ELR (cell line): ENCODE measurements around the gene IQGAP1.
A peak's percentile ranks its signal among the peaks of the same experiment; 100 is the strongest.
"Not testable (repeated sequence)": the region's sequence is repeated elsewhere in the genome, so short reads cannot be mapped to it uniquely, and the experiment has no call there.

ENCODE experiments used
- DNase-seq: peaks from one replicate; pipeline ENCODE4 v3.0.0-alpha.2; 2015; ENCODE audit warnings: low read depth

The IQGAP1 gene

GRCh38 chr15:90411176-90411575 lies 23.1 kb downstream of the IQGAP1 start:
- DNase-seq, result no peak

DNA sequence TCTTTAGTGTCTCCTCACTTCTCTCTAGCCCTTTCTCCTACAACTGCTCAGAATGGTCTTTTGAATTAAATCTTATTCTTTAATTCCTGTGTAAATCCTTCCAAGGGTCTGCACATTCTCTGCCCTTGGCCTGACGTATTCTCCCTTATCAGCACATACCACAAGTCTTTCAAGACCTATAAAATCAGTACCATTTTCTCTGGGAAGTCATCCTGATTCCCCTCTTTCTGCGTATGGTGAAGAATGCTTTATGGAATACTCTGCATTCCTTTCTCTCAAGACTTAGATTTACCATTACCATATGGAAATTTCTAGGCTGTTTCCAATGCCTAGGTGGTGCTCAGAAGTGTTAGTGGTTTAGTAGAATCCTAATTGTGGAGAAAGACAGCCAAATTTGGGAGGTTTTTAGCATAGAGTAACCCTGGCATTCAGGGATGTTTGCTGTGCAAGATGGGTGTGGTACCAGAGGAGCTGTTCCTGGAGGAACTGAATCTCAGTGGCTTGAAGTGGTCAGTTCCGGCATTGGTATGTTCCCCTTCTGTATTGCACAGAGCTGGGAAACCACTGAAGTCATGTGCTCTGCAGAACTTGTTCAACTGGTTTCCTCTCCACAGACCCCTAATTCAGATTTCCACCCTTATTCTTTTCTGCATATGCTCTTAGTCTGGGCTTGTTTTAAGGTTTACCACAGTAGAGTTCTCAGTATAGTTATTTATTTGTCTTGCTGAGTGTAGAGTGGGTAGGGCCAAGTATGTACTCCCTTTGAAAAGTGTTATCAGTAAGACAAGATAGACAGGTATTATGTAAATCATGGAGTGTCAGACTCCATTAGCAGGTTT lies 24.5 kb downstream of the IQGAP1 start:
- peak; percentile 60 for DNase-seq

GRCh38 chr15:90413411-90414379 lies 25.7 kb downstream of the IQGAP1 start:
- peak; percentile 74 for DNase-seq

DNA sequence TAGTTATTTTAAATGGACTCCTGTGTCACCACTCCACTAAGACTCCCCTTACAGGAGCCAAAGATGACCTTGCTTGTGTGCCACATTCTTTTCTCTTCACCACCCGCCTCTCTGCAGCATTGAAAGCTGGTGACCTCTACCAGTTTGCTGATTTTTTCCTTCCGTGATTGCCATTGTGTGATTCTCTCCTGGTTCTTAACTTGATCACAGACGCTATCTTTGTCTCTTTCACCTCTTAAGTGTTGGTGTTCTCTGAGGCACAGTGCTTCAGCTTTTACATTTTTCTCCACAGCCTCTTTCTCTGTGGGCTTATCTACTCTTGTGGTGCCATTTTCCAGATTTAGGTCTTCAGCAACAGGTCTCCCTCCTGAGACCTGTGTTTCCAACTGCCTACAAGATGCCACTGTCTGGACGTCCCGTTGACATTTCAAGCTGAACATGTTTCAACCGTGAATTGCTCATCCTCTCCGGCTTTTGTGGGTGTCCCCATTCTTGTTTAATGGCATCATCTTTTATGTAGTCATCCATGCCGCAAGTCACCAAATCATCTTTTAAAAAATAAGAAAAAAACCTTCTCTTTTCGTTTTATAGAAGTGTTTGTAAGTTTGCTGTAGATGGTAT lies 26.5 kb downstream of the IQGAP1 start:
- peak; percentile 92 for DNase-seq

DNA sequence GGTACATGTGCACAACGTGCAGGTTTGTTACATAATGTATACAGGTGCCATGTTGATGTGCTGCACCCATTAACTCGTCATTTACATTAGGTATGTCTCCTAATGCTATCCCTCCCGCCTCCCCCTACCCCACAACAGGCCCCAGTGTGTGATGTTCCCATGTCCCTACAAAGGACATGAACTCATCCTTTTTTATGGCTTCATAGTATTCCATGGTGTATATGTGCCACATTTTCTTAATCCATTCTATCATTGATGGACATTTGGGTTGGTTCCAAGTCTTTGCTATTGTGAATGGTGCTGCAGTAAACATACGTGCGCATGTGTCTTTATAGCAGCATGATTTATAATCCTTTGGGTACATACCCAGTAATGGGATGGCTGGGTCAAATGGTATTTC lies 28.0 kb downstream of the IQGAP1 start:
- DNase-seq, result not testable (repeated sequence)

- no peak for DNase-seq
Observed at GRCh38 chr15:90418627-90419026, 30.6 kb downstream of the IQGAP1 start.

DNA sequence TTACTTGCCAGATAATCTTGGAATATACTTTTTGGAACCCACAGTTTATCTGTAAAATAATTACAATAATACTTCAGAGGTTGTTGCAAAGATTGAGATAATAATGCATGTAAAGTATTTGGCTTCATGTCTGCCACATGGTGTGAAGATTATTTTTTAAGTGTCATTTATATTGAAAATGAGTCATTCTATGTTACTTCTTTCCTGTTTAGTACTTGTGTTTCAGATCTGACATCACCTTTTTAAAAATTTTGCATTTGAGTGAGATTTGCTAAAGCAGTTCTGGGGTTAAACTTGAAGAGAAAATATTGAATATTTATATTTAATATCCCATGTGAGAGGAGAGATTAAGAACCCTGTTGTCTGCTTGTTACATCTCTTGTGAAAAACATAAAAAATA lies 31.2 kb downstream of the IQGAP1 start:
- peak; percentile 57 for DNase-seq

GRCh38 chr15:90419738-90420406 lies 31.8 kb downstream of the IQGAP1 start:
- DNase-seq, result peak; percentile 92

DNA sequence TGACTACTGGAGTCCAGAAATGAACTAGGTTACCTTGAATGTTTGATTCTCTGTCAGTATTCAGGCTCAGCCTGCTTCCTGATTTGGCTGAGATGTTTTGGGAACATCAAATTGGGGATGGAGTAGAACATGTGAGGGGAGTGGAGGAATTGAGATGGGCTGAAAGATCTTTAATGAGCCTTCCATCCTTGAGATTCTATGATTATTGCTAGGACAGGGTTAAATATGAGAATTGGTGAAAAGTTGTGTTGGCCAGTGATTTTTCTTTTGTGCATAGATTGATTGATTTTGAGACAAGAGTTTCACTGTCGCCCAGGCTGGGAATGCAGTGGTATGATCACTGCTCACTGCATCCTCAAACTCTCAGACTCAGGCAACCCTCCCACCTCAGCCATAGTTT lies 32.4 kb downstream of the IQGAP1 start:
- no peak for DNase-seq

DNA sequence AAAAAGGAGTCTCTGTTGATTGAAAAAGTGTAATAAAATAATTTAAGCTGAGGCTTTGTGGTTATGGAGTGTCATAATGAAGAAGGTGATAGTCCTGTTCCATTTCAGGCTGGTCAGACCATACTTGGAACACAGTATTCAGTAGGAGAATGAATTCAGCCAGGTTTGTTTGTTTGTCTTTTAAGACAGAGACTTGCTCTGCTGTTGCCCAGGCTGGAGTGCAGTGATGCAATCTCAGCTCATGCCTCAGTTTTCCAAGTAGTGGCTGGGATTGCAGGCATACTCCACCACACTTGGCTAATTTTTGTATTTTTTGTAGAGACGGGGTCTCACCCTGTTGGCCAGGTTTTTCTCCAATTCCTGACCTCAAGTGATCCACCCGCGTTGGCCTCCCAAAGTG lies 33.5 kb downstream of the IQGAP1 start:
- DNase-seq, result no peak

DNA sequence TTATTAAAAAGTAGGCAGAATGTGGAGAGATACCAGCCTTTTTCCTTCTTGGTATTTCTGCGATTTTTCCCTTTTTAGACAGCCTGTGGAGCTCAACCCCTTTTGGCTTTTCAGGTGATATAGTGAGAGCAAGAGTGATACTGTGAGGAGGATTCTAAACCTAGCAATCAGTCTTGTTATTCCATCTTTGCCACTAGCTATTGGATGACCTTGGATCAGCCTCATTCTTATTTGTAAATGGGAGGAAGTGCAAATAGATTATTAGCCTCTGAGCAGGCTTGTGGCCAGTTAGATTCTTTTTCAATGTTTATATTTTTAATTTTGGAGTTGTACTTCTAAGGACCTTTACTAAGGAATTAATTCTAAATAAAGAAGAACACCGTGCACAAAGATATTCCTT lies 34.0 kb downstream of the IQGAP1 start:
- DNase-seq, result no peak

DNA sequence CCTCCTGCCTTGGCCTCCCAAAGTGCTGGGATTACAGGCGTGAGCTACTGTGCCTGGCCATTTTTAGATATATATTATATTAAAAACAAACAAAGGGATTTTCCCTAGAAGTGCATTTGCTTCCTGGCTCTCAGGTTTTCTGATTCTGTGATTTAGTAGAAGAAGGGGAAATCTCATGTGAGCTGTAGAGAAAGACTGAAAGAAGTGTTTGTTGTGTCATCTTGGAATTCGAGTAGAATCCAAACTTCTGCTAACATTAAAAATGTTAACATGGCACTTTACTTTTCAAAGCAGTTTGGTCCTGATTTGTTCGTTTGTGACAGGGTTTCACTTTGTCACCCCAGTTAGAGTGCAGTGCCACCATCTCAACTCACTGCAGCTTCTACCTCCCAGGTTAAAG lies 34.9 kb downstream of the IQGAP1 start:
- DNase-seq, result no peak

- no peak for DNase-seq
Observed at GRCh38 chr15:90423801-90424319, 35.8 kb downstream of the IQGAP1 start.

DNA sequence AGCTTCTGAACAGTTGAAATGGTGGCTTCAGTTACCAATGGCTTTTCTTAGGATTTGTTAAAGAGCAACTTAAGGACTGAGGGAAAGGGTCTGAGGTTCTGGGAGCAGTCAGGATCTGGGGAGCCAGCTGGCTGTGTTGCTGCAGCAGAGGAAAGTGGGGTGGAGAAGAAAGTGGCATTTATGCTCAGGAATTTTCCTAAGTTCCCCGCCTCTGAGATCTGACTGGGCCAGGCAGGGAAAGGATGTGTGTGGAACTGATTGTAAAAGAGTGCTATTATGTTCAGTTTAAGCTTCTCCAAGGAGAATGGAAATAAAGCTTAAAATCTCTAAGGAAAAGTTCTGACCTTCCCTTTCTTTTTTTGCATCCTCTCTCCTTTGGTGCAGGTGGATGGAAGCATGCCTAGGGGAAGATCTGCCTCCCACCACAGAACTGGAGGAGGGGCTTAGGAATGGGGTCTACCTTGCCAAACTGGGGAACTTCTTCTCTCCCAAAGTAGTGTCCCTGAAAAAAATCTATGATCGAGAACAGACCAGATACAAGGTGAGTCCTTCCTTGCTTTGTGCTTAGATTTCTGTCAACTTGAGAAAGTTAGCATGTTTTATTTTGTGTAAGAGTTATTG lies 37.8 kb downstream of the IQGAP1 start:
- DNase-seq, result no peak

GRCh38 chr15:90427185-90427584 lies 39.1 kb downstream of the IQGAP1 start:
- no peak for DNase-seq

- no peak for DNase-seq
Observed at GRCh38 chr15:90432253-90432652, 44.2 kb downstream of the IQGAP1 start.

DNA sequence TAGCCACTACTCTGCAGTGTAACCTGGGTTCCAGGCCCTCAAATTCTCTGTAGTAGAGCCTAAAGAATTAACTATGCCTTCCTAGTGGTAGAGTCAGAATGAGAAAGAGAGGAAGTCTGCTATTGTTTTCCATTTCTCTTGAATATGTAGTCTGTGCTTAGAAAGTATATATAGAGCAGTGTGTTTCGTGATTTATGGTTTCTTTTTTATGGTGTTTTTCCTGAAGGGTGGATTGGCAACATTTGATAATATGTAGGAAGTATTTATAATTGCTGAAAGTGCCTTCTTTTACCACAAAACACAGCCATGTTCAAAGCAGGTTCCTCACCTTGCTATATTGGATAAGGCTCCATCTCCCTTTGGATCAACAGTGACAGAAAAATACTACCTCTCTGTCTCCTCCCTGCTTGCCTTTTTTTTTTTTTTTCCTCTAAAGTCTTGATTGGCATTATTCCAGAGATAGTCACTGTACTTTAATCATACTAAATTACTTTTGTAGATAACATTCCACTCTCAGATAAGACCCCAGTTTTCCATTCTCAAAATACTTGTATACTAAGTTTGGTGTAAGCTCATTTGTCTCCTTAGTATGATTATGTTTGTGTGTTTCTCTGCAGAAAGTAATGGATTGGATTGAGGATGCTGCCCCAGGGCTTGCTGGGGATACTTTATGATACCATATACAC lies 47.8 kb downstream of the IQGAP1 start:
- DNase-seq, result no peak

- no peak for DNase-seq
Observed at GRCh38 chr15:90436952-90437351, 48.9 kb downstream of the IQGAP1 start.

DNA sequence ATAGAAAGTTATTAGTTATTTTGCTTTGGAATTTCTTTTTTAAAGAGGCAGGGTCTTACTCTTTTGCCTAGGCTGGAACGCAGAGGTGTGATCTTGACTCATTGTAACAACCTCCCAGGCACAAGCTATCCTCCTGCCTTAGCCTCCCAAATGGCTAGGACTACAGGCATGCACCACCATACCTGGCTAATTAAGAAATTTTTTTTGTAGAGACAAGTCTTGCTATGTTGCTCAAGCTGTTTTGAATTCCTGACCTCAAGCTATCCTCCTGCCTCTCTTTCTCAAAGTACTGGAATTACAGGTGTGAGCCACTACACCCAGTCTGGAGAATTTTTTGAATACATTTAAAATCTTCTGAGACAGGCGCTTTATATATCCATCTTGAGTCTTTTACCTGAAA lies 49.5 kb downstream of the IQGAP1 start:
- DNase-seq, result no peak

DNA sequence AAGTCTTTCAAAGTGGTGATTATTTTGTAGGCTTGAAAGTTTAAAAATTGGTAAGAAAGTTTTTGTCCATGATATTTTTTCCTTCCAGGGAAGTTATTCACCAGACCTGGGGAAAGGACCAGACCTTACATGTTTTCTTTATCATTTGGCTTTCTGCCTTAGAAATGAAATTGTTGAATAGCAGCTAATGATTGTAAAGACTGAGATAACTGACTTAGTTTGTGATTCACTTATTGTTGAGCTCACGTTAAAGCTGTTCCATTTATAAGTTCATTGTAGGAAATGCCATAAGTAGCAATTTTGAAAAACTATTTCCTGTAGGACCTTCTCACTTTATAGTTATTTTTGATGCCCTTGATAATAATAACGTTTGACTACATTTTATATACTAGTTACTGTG lies 51.9 kb downstream of the IQGAP1 start:
- DNase-seq, result no peak

GRCh38 chr15:90441027-90441426 lies 53.0 kb downstream of the IQGAP1 start:
- no peak for DNase-seq
